Activated T-helper 1 cell treated with anti-CD3 and anti-CD28 coated beads, Interleukin-2, amount 50 U/mL, for 16 hours (primary cell): ENCODE results near the gene PSMB4.
"Not testable (repeated sequence)": the region's sequence is repeated elsewhere in the genome, so short reads cannot be mapped to it uniquely, and the experiment has no call there.

Experiments
- DNase-seq, 2 donors: peaks; one replicate each; pipeline ENCODE4 v3.0.0-alpha.2; 2020; ENCODE audit warnings: low read depth in 1 of 2, low spot score in 1 of 2

Gene PSMB4

GRCh38 chr1:151386002-151386401, 13.4 kb upstream of the PSMB4 start:
- DNase-seq = no peak

GRCh38 chr1:151390221-151391078, 8.9 kb upstream of the PSMB4 start:
- not testable (repeated sequence) for DNase-seq

GRCh38 chr1:151391079-151391563, 8.3 kb upstream of the PSMB4 start:
- DNase-seq = no peak

- no peak for DNase-seq
These were observed 5.8 kb upstream of the PSMB4 start for GRCh38 chr1:151393583-151393982.

- not testable (repeated sequence) for DNase-seq
These were observed 3.1 kb upstream of the PSMB4 start for GRCh38 chr1:151396265-151396664.

GRCh38 chr1:151401125-151401788, 1.9 kb downstream of the PSMB4 start:
- DNase-seq = no peak

GRCh38 chr1:151401860-151402259, 2.5 kb downstream of the PSMB4 start:
- DNase-seq = no peak

GRCh38 chr1:151402764-151403163, 3.4 kb downstream of the PSMB4 start:
- no peak for DNase-seq

GRCh38 chr1:151403612-151404011, 4.2 kb downstream of the PSMB4 start:
- no peak for DNase-seq

GRCh38 chr1:151405187-151405951, 6.0 kb downstream of the PSMB4 start:
- DNase-seq = no peak

GRCh38 chr1:151406176-151406575, 6.8 kb downstream of the PSMB4 start:
- no peak for DNase-seq

GRCh38 chr1:151407304-151407703, 7.9 kb downstream of the PSMB4 start:
- no peak for DNase-seq

- DNase-seq = no peak
These were observed 9.5 kb downstream of the PSMB4 start for GRCh38 chr1:151408891-151409290.

GRCh38 chr1:151411884-151412283, 12.5 kb downstream of the PSMB4 start:
- no peak for DNase-seq

GRCh38 chr1:151416231-151416630, 16.9 kb downstream of the PSMB4 start:
- DNase-seq = no peak

GRCh38 chr1:151418081-151418480, 18.7 kb downstream of the PSMB4 start:
- no peak for DNase-seq

- DNase-seq = no peak
These were observed 20.4 kb downstream of the PSMB4 start for GRCh38 chr1:151419819-151420218.

- DNase-seq = no peak
These were observed 25.7 kb downstream of the PSMB4 start for GRCh38 chr1:151425103-151425502.

GRCh38 chr1:151428068-151428467, 28.7 kb downstream of the PSMB4 start:
- DNase-seq = no peak

- not testable (repeated sequence) for DNase-seq
These were observed 34.5 kb downstream of the PSMB4 start for GRCh38 chr1:151433827-151434226.

- no peak for DNase-seq
These were observed 35.8 kb downstream of the PSMB4 start for GRCh38 chr1:151435174-151435573.

GRCh38 chr1:151436985-151437384, 37.6 kb downstream of the PSMB4 start:
- no peak for DNase-seq
